ENCODE data around the gene DPEP1.
A peak's percentile ranks its signal among the peaks of the same experiment; 100 is the strongest.

Gene DPEP1

DNA sequence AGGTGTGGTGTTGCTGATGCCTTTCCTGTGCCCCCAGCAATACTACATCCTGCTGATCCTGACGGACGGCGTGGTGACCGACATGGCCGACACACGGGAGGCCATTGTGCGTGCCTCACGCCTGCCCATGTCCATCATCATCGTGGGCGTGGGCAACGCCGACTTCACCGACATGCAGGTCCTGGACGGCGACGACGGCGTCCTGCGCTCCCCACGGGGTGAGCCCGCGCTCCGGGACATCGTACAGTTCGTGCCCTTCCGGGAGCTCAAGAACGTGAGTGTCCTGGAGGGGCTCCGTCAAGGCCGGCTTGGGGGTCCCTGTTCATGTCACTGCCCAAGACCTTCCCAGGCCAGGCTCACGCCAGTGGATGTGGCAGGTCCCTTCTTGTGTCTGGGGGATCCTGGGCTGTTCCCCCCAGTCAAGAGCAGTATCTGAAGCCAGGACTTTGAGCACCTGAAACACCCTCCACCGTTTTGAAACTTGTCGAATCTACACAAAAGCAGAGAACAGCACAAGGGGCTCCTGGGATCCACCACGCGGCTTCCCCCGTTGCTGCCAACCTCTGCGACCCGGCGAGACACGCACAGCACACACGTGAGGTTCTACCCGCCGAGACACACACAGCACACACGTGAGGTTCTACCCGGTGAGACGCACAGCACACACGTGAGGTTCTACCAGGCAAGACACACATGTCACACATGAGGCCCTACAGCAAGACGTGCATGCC is 17.9 kb upstream of the DPEP1 start:
- DNase-seq = no peak
- in situ Hi-C loops (cut with MboI; ENCODE audit: low pct_unique_long_range_greater_than_20kb, low sequenced_read_pairs) = no loop called here

DNA sequence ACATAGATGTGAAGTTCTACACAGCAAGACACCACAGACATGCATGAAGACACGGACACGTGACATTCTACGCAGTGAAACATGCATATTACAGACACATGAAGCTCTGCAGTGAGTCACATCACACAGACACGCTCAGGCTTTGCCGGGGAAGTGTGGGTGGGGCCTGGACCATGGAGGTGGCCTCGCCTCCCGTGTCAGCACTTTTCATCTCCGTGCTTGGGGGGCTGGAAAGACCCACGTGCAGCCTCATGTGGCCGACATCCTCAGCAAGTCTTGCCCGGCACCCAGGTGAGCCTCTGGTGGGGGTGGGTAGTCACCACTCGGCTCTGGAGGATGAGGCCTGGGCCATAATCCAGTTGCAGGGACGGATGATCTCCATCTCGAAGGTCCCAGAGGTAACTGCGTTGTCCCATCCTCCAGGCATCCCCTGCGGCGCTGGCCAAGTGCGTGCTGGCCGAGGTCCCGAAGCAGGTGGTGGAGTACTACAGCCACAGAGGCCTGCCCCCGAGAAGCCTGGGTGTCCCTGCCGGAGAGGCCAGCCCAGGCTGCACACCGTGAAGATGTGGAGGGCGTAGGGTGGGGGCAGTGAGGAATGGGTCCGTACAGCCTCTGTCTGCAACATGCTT is 17.3 kb upstream of the DPEP1 start:
- DNase-seq = no peak
- in situ Hi-C loops (cut with MboI; ENCODE audit: low pct_unique_long_range_greater_than_20kb, low sequenced_read_pairs) = no loop called here

DNA sequence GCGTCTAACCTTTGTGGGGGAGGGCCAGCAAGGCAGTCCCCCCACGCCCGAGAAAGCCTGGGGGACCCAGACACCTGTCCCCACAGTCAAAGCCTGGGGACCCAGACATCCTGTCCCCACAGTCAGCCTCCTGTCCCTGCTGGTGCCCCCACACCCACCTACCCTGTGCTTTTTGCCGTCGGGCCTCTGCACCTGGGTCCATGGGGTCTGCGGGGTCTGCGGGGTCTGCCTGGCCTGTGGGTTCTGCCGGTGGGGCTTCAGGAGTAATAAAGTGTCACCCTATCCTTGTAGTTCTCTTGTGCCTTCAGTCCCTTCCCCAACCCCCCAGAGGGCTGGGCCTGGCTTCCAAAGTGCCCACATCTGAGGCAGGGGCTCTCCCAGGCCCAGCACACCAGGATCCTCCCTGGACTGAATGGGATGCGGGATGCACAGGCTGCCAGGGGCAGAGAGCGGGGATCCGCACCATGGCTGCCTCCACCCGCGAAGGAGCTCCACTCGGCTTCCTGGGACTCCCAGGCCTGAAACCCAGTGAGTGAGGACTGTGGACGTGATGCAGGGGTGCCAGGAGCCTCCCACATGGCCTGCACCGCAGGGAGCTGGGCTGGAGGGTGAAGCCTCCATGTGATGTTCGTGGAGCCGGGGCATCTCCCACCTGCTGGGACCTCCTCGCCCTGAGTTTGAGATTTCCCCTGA is 16.3 kb upstream of the DPEP1 start:
- no peak for DNase-seq
- in situ Hi-C loops (cut with MboI; ENCODE audit: low pct_unique_long_range_greater_than_20kb, low sequenced_read_pairs) = no loop called here

DNA sequence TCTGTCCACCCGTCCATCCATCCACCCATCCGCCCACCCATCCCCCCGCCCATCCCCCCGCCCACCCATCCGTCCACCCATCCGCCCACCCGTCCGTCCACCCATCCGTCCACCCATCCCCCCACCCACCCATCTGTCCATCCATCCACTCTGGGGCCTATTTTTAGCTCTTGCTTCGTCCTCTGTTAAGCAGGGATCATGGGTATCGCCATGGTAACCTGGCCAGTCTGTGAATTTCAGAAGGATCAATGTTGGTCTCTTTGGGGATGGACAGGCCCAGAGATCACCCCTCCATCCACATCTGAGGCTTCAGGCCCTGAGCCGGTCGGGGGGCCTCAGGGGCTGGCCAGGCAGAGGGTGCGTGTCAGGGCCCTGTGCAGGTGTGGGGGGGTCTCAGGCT is 15.2 kb upstream of the DPEP1 start:
- in situ Hi-C loops (cut with MboI; ENCODE audit: low pct_unique_long_range_greater_than_20kb, low sequenced_read_pairs) = no loop called here
- DNase-seq = peak; percentile 31

DNA sequence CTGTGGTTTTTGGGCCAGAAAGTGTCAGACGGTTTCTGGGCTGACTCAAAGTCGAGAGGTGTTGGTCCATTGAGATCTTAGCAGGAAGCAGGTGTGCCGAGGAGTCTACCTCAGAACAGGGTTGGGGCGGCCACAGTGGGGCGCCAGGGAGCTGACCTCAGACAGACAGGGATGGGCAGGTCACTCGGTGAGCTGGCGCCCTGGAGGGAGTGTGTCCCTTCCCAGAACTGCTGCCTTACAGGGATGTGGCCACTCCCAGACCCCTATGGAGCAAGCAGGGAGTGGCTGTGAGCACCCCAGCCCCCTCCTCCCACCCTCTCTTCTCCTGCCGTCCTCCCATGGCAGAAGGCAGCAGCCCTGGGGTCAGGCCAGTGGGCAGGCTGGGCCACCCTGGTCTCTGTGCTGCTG is 14.0 kb upstream of the DPEP1 start:
- in situ Hi-C loops (cut with MboI; ENCODE audit: low pct_unique_long_range_greater_than_20kb, low sequenced_read_pairs) = no loop called here
- peak; percentile 67 for DNase-seq

DNA sequence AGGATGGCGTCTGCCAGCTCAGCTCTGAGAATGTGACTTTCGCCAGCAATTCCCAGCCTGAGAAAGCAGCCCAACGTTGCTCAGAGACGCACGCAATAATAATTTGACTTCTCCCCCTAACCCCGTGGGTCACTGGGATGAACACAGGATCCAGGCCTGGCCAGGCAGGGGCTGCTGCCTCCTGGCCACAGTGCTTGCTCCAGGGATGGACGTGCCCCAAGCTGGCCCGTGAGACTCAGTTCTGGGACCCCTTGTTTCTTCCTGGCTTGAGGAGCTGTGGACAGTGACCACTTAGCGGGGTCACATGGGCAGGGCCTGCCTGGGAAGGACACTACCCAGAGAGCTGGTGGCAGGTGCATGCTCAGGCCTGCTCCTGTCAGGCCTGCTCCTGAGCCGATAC is 13.5 kb upstream of the DPEP1 start:
- in situ Hi-C loops (cut with MboI; ENCODE audit: low pct_unique_long_range_greater_than_20kb, low sequenced_read_pairs) = no loop called here

DNA sequence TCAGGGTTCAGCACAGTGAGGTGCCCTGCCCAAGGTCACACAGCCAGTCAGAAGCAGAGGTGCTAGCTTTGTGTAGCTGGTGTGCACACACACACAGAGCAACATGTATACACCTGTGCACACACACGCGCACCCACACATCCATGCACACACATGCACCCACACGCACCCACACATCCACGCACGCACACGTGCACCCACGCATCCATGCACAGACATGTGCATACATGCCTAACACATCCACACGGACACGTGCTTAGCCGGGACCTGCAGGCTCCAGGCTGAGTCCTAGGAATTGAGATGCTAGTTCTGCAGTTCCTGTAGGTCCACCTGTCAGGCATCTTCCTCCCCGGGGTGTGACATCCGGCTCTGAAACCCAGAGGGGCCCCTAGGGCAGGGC is 13.0 kb upstream of the DPEP1 start:
- no peak for DNase-seq
- in situ Hi-C loops (cut with MboI; ENCODE audit: low pct_unique_long_range_greater_than_20kb, low sequenced_read_pairs) = no loop called here

More for the DNA sequence above, 13.5 kb upstream of the DPEP1 start:
- no peak for DNase-seq

DNA sequence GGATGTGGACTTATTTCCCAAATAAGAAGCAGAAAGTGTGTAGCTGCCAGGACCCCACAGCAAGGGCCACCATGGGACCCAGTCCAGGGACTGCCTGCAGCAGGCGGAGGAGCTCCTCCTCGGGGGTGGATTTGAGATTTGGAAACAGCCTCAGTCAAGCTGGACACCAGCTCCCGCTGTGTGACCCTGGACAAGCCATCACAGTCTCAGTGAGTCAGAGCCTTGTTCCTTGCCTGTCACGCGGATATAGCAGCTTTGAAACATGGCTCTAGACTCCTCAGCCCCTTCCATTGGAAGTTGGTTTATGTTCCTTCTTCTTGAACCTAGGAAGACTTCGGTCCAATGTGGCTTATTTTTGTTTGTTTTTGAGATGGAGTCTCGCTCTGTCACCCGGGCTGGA is 12.5 kb upstream of the DPEP1 start:
- DNase-seq = no peak
- in situ Hi-C loops (cut with MboI; ENCODE audit: low pct_unique_long_range_greater_than_20kb, low sequenced_read_pairs) = no loop called here

DNA sequence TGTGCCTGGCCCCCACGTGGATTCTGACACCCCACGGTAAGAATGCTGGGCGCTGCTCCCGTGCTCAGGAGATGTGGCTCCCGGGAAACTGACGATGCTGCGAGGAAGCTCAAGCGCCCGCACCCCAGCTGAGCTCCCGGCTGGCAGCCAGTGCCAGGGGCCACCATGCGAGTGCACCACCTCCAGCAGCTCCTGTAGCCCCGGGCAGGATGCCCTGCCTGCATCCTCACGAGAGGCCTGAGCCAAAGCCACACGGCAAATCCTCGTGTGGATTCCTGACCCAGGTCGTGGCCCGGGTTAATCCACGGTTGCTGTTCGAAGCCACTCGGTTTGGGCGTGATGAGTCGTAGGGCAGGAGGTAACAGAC is 11.6 kb upstream of the DPEP1 start:
- DNase-seq = no peak
- in situ Hi-C loops (cut with MboI; ENCODE audit: low pct_unique_long_range_greater_than_20kb, low sequenced_read_pairs) = no loop called here

DNA sequence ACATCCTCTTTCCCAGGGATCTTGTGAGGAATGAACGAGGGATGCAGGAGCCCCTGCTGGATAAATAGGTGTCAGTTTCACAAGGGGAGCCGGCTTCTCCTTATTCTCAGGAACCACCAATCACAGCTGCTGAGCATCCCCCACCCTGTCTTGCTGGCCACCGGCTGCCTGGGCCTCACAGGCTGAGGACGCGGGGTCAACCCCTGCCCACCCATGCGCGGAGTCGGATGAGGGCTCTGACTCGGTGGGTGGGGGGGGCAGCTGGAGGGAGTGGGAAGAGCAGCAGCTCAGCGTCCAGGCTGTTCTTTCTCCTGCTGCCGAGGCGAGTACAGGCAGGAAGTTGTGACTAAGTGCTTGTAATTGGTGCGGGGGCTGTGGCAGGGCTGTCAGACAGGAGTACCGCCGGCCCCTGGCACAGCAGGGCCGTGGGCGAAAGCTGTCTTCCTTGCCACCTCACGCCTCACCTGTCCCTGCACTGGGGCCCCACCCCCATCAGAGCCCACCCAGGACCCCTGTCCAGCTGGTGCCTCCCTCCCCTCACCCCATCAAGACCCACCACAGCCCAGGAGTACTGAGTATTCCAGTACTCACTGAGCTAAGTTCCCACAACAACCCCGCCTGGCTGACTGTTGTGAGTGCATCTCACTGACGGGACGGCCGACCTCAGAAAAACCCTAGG is 11.0 kb upstream of the DPEP1 start:
- in situ Hi-C loops (cut with MboI; ENCODE audit: low pct_unique_long_range_greater_than_20kb, low sequenced_read_pairs) = no loop called here
- peak; percentile 80 for DNase-seq

DNA sequence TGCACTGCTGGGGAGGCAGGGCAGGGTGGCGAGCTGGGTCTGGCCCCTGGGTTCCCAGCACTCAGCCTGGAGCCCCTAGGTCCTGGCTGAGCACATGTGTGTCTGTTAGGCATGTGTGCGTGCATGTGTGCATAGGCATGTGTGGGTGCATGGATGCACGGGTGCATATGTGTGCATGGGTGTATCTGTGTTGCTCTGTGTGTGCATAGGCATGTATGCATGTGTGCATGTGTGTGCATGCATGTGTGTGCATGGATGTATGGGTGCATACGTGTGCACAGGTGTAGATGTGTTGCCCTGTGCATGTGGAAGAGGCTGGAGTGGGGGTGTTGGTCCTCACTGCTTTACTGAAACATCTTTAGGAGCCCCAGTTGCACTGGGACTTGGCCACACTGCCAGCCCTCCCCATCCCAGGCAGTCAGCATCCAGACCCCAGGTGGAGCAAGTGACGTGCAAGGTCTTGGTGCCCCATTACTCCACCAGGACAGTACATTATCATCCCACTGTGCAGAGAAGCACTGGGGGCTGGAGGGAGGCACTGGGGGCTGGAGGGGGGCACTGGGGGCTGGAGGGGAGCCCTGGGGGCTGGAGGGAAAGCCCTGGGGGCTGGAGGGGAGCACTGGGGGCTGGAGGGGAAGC is 10.4 kb upstream of the DPEP1 start:
- in situ Hi-C loops (cut with MboI; ENCODE audit: low pct_unique_long_range_greater_than_20kb, low sequenced_read_pairs) = no loop called here
- no peak for DNase-seq

DNA sequence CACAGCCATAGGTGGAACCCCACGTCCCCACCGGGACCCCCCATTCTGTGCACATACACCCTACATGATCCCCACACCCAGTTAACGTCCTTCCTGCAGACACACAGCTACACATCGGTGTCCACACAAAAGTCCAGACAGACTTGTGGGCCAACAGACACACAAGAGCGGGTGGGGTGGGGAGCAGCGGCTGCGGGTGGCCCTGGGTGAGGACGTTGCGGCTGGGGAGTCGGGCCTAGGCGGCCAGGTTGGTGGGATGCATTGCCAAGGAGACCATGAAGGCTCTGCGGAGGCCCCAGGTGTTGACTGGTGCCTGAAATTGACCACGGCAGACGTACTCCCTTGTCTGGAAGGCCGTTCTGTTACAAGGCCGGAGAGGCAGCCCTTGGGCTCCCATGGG is 8.7 kb upstream of the DPEP1 start:
- in situ Hi-C loops (cut with MboI; ENCODE audit: low pct_unique_long_range_greater_than_20kb, low sequenced_read_pairs) = no loop called here
- no peak for DNase-seq

DNA sequence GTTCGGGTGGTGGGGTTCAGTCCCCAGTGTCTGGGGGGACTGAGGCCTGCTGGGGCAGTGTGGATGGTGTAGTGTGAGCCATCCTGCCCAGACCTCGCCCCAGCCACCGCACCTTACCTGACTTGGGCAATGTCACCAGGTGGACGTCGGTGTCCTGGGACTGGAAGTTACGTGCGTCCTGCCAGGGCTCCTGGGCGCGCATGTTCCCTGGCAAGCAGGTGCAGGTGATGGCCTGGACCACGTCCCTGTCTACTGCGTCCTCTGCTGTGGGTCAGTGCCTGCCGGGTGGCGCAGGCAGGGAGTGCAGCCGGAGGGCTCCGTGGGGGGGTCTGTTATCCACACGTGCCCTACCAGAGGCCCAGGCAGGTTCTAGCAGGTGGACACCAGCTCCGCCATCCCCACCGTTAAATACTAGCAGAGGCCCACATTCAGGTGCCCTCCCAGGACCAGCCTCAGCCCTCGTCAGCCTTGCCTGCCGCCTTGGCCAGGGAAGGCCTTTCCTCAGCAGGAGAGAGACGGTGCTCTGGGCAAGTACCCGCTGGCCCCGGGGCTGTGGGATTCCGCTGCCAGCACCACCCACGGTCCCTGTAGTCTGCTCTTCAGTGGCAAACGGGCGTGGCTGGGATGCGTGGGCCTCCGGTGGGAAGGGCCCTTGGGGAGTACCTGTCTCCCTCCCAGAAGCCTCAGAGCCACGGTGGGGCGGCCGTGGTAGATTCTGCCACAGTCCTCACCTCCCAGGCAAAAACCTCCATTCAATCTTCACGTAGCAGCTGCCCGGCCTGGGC is 8.1 kb upstream of the DPEP1 start:
- DNase-seq = no peak
- in situ Hi-C loops (cut with MboI; ENCODE audit: low pct_unique_long_range_greater_than_20kb, low sequenced_read_pairs) = no loop called here

DNA sequence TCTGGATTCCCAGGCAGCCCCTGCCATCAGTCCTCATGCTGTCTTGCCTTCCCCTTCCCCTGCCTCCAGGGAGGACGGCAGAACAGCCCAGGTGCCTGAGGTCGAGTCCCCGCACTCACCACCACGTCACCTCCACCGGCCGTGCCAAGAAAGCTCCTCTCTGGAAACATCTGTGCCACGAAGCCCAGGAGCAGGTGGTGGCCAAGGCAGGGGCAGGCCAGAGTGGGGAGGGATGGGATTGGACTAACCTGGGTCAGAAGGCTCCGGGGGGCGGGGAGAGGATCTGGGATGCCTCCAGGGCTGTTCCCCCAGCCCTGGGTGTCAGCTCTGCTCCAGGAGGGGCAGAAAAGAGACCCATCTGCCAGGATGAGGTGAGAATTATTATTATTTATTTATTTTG is 7.4 kb upstream of the DPEP1 start:
- in situ Hi-C loops (cut with MboI; ENCODE audit: low pct_unique_long_range_greater_than_20kb, low sequenced_read_pairs) = no loop called here
- no peak for DNase-seq

DNA sequence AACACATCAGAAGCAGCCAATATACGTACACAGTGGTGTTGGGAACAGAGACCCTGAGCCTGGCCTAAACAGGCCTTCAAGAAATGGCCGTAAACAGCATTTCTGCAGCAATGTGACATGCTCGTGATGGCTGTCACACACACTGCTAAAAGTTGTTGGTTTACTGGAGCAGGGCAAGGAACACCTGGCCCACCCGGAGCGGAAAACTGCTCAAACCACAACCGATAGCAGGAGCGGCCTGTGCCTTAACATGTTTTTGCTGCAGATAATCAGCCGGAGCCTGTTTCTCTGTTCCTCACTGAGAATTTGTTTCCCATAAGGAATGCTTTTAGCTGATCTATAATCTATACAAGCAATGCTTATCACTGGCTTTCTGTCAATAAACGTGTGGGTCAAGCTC is 6.0 kb upstream of the DPEP1 start:
- in situ Hi-C loops (cut with MboI; ENCODE audit: low pct_unique_long_range_greater_than_20kb, low sequenced_read_pairs) = no loop called here
- peak; percentile 16 for DNase-seq

DNA sequence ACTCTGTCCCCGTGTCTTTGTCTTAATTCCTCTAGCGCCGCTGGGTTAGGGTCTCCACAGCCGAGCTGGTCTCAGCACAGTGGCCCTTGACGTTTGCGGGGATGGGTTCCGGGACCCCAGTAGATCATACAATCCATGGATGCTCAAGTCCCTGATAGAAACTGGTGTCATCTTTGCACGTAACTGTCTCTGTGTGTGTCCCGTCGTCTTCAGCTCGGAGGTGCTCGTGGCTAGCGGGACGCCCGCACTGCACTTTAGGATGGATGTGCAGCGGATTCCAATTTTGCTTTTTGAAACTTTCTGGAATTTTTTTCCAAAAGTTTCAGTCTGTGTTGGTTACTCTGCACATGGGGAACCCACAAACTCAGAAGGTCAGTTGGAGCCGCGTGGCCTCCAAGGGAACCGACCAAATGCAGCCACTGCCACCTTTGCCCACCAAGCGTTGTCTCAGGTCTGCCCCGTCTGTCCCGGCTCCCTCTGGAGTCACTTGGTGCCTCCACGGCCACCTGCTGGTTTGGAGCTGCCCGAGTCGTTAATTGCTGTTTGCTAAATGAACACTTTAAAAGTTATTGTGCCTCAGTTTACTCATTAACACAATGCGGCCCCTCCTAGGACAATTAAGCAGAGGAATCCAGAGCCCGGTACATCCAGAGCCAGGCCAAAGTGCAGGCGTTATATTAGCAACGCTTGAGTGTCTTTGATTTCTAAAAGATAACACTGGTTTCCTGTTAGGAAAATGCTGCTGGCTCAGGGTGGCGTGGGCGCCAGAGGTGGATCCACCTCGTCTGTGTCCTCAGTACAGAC is 5.3 kb upstream of the DPEP1 start:
- in situ Hi-C loops (cut with MboI; ENCODE audit: low pct_unique_long_range_greater_than_20kb, low sequenced_read_pairs) = no loop called here

DNA sequence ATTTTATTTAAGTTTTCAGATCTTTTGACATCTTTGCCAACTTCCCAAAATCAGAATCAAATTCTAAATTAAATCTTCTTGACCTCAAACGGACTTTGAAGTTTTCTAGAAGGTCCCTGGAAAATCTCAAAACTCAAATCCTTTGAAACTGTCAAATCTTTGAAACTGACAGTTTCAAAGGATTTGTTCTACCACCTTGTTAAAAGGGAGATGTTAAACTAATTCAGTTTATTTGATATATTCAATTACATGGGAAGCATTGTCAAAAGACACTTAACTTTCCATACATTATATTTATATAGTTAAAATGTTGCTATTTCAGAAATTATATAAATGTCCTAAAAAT is 3.4 kb upstream of the DPEP1 start:
- no peak for DNase-seq
- in situ Hi-C loops (cut with MboI; ENCODE audit: low pct_unique_long_range_greater_than_20kb, low sequenced_read_pairs) = no loop called here

More for the DNA sequence above, 5.3 kb upstream of the DPEP1 start:
- peak; percentile 26 for DNase-seq

DNA sequence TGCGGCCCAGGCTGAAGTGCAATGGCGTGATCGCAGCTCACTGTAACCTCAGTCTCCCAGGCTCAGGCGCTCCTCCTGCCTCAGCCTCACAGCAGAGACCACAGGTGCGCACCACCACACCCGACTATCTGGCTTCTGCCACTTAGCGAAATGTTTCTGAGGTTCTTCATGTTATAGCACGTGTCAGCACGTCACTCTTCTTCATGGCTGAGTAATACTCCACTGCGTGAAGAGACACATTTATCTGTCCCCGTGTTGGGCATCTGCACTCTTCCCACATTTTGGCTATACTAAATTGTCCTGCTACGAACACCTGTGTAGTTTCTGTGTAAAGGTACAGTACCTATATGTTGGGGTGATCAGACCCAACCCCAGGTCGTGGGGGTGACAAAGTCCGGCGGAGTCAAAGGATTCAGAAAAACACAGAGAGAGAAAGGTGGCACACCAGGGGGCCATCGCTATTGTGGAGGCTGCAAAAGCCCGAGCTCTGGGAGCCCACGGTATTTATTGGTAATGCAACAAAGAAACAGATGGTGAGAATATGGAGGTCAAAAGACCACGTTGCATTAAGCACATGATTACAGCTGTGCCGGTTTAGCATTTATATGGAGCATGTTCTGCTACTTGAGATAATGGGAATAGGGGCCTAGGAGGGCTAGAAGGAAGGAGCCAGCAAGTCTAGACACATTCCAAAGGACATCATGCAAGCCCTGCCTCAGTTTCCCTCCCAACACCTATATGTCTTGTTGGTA is 851 bp upstream of the DPEP1 start:
- in situ Hi-C loops (cut with MboI; ENCODE audit: low pct_unique_long_range_greater_than_20kb, low sequenced_read_pairs) = no loop called here
- no peak for DNase-seq

Measured in KBM-7 (cell line).